WI38 (cell line): ENCODE results near the gene SPATA1.
A peak's percentile ranks its signal among the peaks of the same experiment; 100 is the strongest.

ENCODE experiments used
- H3K4me3 ChIP-seq: 2 replicates; pipeline ENCODE4 v1.5.1; 2011; ENCODE audit warnings: low read depth, mild to moderate bottlenecking, control low read depth, low read length
- TF ChIP-seq, protein P1 (sequence below): IDR thresholded peaks from 2 replicates; pipeline ENCODE4 v1.5.1; 2012; ENCODE audit warnings: low read depth, mild to moderate bottlenecking, control low read depth, low read length

SPATA1 gene, protein sequence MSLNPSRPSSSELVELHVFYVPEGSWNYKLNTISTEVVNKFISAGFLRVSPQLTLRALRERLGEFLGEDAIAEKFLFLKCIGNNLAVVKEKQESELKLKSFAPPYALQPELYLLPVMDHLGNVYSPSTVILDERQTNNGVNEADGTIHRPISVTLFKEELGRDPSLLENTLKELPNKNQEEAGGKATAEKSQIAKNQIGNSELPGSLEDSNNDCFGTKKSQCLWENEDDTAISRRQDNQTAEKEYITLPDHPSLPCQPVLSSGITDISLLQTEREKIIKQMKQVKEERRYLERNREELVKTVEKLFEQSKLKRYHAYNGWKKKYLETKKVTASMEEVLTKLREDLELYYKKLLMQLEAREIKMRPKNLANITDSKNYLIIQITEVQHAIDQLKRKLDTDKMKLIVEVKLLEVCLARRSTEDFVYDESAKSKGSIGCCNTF

DNA sequence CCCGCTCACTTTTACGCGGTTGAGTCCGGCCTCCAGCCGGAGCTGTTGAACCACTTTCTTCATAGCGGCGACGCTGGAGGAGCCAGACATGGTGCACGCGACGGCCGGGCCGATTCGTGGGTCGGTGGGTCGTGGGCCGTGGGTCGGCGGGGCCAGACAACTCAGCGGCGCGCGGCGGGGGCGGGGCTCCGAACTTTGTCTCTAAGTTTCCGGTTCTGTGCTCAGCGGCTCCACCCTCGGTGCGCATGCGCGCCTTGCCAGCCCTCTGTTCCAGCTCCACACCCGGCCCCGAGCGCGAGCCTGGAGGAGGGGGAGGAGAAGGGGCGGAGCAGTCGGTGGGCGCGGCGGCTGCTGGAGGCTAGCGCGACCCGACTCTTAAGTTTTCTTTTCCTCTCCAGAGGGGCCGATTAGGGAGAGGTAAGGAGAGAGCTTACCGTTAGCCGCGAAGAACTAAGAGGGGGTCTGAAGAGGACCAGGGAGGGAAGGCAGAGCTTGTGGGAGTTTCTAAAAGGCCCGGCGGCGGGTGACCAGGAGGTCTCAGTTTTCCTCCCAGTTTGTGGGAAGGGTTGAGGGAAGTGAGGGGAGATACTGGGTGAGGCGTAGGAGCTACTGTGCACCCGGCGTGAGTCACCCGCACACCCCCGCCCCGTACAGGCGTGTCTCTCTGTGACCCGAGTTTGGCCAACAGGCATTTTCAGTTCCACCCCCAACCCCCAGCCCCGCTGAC, at the start of gene SPATA1, which contains the start of gene GNG5:
TSS of gene SPATA1 (plus strand) at position 385 of the 727 bp plus-strand sequence. CDS start 9,974 bp downstream, outside the sequence.
TSS of gene GNG5 (minus strand) at position 580 of the 727 bp plus-strand sequence. CDS start at position 90, 490 bp downstream.
- peak within 1 kb of the TSS; percentile 98 for H3K4me3 ChIP-seq
- TF ChIP-seq, protein P1, sequence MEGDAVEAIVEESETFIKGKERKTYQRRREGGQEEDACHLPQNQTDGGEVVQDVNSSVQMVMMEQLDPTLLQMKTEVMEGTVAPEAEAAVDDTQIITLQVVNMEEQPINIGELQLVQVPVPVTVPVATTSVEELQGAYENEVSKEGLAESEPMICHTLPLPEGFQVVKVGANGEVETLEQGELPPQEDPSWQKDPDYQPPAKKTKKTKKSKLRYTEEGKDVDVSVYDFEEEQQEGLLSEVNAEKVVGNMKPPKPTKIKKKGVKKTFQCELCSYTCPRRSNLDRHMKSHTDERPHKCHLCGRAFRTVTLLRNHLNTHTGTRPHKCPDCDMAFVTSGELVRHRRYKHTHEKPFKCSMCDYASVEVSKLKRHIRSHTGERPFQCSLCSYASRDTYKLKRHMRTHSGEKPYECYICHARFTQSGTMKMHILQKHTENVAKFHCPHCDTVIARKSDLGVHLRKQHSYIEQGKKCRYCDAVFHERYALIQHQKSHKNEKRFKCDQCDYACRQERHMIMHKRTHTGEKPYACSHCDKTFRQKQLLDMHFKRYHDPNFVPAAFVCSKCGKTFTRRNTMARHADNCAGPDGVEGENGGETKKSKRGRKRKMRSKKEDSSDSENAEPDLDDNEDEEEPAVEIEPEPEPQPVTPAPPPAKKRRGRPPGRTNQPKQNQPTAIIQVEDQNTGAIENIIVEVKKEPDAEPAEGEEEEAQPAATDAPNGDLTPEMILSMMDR, result no peak

DNA sequence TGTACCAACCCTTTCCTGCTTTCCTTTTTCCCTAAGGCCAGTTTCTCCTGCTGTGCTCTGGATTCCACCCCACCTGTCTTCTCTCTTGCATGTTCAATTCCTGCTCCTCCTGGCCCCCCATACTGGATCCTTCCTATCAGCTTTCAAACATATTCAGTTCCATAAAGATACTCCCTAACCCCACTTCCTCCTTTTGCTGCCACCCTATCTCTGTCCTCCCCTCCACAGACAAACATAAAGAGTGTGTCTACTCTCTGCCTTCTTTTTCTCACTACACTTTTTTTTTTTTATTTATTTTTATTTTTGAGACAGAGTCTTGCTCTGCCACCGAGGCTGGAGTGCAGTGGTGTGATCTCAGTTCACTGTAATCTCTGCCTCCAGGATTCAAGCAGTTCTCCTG, 44.1 kb upstream of the SPATA1 start:
- TF ChIP-seq, protein P1, result no peak
- H3K4me3 ChIP-seq, result no peak overlapping the region

DNA sequence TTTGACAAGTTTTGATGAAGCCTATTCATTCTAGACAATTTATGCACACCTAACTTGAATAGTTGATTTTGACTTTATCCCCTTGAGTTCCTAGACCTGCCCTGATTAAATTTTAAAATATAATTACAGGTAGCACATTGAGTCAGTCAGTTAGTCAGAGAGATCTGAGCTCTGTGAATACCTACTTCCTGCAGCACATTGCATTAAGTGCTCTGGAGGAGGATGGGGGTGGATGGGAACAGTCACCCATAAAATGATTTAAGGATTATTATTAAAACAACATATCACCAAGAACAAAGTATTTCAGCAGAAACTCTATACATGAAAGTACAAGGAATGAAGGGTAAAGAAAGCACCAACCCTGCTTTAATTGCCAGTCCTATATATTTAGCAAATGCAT, 38.9 kb upstream of the SPATA1 start:
- TF ChIP-seq, protein P1, result no peak
- H3K4me3 ChIP-seq, result no peak overlapping the region

DNA sequence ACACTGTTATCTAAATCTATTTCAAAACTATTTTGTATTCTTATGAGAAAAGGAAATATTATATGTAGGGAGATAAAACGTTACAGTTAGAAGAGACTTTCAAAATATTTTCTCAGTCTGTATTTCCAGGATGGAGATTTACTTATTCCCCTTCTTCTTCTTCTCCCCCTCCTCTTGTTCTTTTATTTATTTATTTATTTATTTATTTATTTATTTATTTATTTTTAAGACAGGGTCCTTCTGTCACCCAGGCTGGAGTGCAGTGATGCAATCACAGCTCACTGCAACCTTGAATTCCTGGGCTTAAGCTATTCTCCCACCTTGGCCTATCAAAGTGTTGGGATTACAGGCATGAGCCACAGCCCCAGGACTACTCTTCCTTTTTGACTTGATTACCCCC, 30.0 kb upstream of the SPATA1 start:
- TF ChIP-seq, protein P1, result no peak
- H3K4me3 ChIP-seq, result no peak overlapping the region

DNA sequence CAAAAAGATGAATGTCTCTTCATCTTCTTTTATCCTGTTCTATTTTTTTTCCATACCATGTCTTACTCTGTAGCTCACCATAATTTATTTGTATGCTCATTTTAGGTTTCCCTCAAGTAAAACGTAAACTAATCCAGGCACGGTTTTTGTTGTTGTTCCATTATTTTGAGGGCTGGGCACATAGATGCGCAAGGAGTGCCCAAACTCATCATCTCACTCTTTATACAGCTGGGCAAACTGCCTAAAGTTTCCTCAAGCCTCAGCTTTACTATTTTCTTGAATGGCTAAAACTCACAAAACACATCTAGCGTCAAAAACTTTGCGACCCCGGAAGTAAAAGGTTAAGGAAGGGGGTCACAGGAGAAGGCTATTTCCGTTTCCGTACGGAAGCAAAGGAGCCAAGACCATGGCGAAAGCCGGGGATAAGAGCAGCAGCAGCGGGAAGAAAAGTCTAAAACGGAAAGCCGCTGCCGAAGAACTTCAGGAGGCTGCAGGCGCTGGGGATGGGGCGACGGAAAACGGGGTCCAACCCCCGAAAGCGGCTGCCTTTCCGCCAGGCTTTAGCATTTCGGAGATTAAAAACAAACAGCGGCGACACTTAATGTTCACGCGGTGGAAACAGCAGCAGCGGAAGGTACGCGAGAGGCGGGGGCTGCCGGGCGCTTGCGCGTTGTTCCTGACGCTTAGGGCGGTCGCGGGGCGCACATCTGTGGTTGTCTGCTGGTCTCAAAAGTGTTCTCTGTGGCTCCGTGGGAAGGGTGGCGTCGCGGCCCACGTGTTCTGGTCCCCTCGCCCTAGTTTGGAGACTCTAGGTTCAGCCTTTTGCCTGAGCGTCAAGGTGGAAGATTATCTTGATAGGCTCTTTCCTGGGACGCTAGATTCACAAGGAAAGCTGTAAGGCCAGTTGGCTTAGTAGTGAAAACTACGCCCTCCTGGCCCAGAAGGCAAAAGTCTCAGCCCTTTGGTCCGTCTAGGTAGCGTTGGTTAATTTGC, 27.0 kb upstream of the SPATA1 start, which contains the start of gene RPF1:
TSS of gene RPF1 (plus strand) at position 391 of the 993 bp plus-strand sequence. CDS start at position 407, 16 bp downstream.
- TF ChIP-seq, protein P1, result no peak
- peak within 1 kb of the TSS; percentile 97 for H3K4me3 ChIP-seq

DNA sequence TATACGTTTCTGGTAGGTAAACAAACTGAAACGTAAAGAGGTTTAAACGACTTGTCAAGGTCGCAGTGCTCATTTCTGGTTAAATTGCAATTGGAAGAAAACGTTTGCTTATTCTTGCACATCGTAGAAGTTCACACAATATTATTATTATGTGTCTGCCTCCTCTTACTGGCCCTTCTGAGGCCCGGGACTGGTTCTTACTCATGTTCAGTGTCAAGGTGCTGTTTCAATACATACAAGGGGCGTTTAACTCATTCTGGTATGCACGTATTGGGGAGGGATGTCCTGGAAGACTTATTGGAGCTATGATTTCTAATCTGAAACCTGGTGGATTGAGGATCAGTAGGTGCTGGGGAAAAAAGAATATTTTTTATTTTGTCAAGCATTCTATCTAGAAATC, 26.2 kb upstream of the SPATA1 start:
- TF ChIP-seq, protein P1, result no peak
- peak overlapping the region; percentile 97 for H3K4me3 ChIP-seq
